Karpas-422 (cell line): ENCODE measurements around the gene CCDC121. TPM values are rescaled to one million over a fixed set of nuclear protein-coding genes. Genes with fewer than 3 reads are reported as not detected.
"Not testable (repeated sequence)": the region's sequence is repeated elsewhere in the genome, so short reads cannot be mapped to it uniquely, and the experiment has no call there.

Experiments used
- DNase-seq: peaks from one replicate; pipeline ENCODE4 v3.0.0-alpha.2; 2015
- H2AFZ ChIP-seq: fragments of 200-600 bp; sonication (generic); 2 replicates; pipeline ENCODE4 v1.6.1; 2014; ENCODE audit warnings: antibody characterized with exemption, low read length, mixed read lengths
- H3K27ac ChIP-seq: fragments of 200-600 bp; sonication (generic); 2 replicates; pipeline ENCODE4 v1.5.1; 2014; ENCODE audit warnings: mild to moderate bottlenecking, low read length, moderate library complexity
- H3K27me3 ChIP-seq: fragments of 200-600 bp; sonication (generic); 2 replicates; pipeline ENCODE4 v1.6.1; 2014; ENCODE audit warnings: low read length, mixed read lengths
- H3K36me3 ChIP-seq: fragments of 200-600 bp; sonication (generic); 2 replicates; pipeline ENCODE4 v1.6.1; 2014; ENCODE audit warnings: low read length, mixed read lengths; ENCODE audit not compliant: insufficient read depth
- H3K4me1 ChIP-seq: fragments of 200-600 bp; sonication (generic); 2 replicates; pipeline ENCODE4 v1.6.1; 2014; ENCODE audit warnings: mild to moderate bottlenecking, low read length, mixed read lengths
- H3K4me2 ChIP-seq: fragments of 200-600 bp; sonication (generic); 2 replicates; pipeline ENCODE4 v1.6.1; 2014; ENCODE audit warnings: low read length, low read depth, mild to moderate bottlenecking; ENCODE audit not compliant: poor library complexity, severe bottlenecking
- H3K4me3 ChIP-seq: fragments of 200-600 bp; sonication (generic); 2 replicates; pipeline ENCODE4 v1.5.1; 2014; ENCODE audit warnings: mild to moderate bottlenecking, antibody characterized with exemption, low read length, mixed read lengths
- H3K79me2 ChIP-seq: fragments of 200-600 bp; sonication (generic); 2 replicates; pipeline ENCODE4 v1.6.1; 2014; ENCODE audit warnings: mild to moderate bottlenecking, low read length, mixed read lengths
- H3K9ac ChIP-seq: fragments of 200-600 bp; sonication (generic); 2 replicates; pipeline ENCODE4 v1.6.0; 2014; ENCODE audit warnings: low read length
- H3K9me2 ChIP-seq: fragments of 200-600 bp; sonication (generic), shearing (Covaris generic); replicated peaks from 2 replicates; pipeline ENCODE4 v1.6.0; 2014; ENCODE audit warnings: mild to moderate bottlenecking, low read length, moderate library complexity; ENCODE audit not compliant: insufficient read depth
- H3K9me3 ChIP-seq: fragments of 300-700, 200-600 bp; sonication (generic); 2 replicates; pipeline ENCODE4 v1.6.1; 2014; ENCODE audit warnings: low read length, mixed read lengths
- H4K20me1 ChIP-seq: fragments of 200-600 bp; sonication (generic); 2 replicates; pipeline ENCODE4 v1.6.1; 2014; ENCODE audit warnings: mild to moderate bottlenecking, antibody characterized with exemption, low read length, low read depth; ENCODE audit not compliant: insufficient read depth
- total RNA-seq: library from RNA; depleted of rRNA; stranded (reverse); fragments of >200 nt; shearing (Covaris generic); gene quantifications from 2 replicates; pipeline ENCODE4 v1.2.3, GENCODE V29; 2014; ENCODE audit warnings: low replicate concordance

The CCDC121 gene
- total RNA-seq, 1 experiment from 2014 or later: 2.9 TPM

GRCh38 chr2:27647289-27647688 is 18.5 kb upstream of the CCDC121 start:
- no peak for DNase-seq
- H3K27me3 ChIP-seq: no peaks in the 10 kb centered on the region
- H3K4me1 ChIP-seq: peaks cover 3% of the 10 kb centered on the region; the same call in 1 of the 2 replicates
- H3K27ac ChIP-seq: no peak overlapping the region
- no peak overlapping the region for H2AFZ ChIP-seq
- H3K4me2 ChIP-seq: no peak overlapping the region
- H3K36me3 ChIP-seq: peaks cover 36% of the 10 kb centered on the region
- no peaks in the 10 kb centered on the region for H3K79me2 ChIP-seq
- no peak overlapping the region for H3K9ac ChIP-seq
- no peaks in the 10 kb centered on the region for H3K9me3 ChIP-seq
- H4K20me1 ChIP-seq: no peaks in the 10 kb centered on the region
- H3K4me3 ChIP-seq: no peak overlapping the region
- H3K9me2 ChIP-seq: no peaks in the 10 kb centered on the region

DNA sequence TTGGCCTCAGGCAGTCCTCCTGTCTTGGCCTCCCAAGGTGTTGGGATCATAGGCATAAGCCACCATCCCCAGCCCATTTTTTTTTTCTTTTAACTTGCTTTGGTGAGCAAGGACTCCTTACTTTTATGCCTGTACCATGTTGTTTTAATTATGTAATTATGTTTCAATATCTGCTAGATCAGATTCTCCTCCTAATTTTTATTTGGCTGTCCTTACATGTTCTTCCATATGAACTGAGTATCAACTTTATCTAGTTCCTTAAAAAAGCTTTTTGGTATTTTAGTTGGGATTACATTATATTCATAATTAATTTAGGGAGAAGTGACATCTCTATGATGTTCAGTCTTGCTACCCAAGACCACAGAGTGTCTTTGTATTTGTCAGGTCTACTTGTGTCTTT is 16.4 kb upstream of the CCDC121 start:
- Histone ChIP-seq H3K79me2 (no peaks in the 10 kb centered on the region), H3K4me1 (no peaks in the 10 kb centered on the region), H3K4me2 (no peak overlapping the region), H2AFZ (no peak overlapping the region), H3K27ac (no peak overlapping the region), H3K36me3 (peaks cover 32% of the 10 kb centered on the region), H3K4me3 (no peak overlapping the region), H4K20me1 (no peaks in the 10 kb centered on the region), H3K27me3 (no peaks in the 10 kb centered on the region), H3K9me2 (no peaks in the 10 kb centered on the region), H3K9me3 (no peaks in the 10 kb centered on the region), H3K9ac (no peak overlapping the region)
- DNase-seq: no peak

- Histone ChIP-seq H3K4me1 (no peaks in the 10 kb centered on the region), H3K36me3 (peaks cover 42% of the 10 kb centered on the region), H3K4me3 (no peak overlapping the region), H3K4me2 (no peak overlapping the region), H2AFZ (no peak overlapping the region), H3K79me2 (no peaks in the 10 kb centered on the region), H3K27me3 (no peaks in the 10 kb centered on the region), H3K9me3 (no peaks in the 10 kb centered on the region), H3K9me2 (no peaks in the 10 kb centered on the region), H4K20me1 (no peaks in the 10 kb centered on the region), H3K9ac (no peak overlapping the region), H3K27ac (no peak overlapping the region)
- no peak for DNase-seq
These were observed 12.0 kb upstream of the CCDC121 start for GRCh38 chr2:27640722-27641245.

GRCh38 chr2:27638709-27639108 is 9.9 kb upstream of the CCDC121 start:
- no peaks in the 10 kb centered on the region for H3K9me2 ChIP-seq
- H3K9me3 ChIP-seq: no peaks in the 10 kb centered on the region
- DNase-seq: no peak
- H3K4me2 ChIP-seq: no peak overlapping the region
- no peaks in the 10 kb centered on the region for H3K4me1 ChIP-seq
- peaks cover 56% of the 10 kb centered on the region for H3K36me3 ChIP-seq
- no peaks in the 10 kb centered on the region for H3K27me3 ChIP-seq
- H3K4me3 ChIP-seq: no peak overlapping the region
- H2AFZ ChIP-seq: no peak overlapping the region
- H3K9ac ChIP-seq: no peak overlapping the region
- no peak overlapping the region for H3K27ac ChIP-seq
- no peaks in the 10 kb centered on the region for H4K20me1 ChIP-seq
- H3K79me2 ChIP-seq: no peaks in the 10 kb centered on the region

- Histone ChIP-seq H3K4me3 (no peak overlapping the region), H3K9me3 (no peaks in the 10 kb centered on the region), H3K27me3 (no peaks in the 10 kb centered on the region), H3K9me2 (no peaks in the 10 kb centered on the region), H3K4me1 (no peaks in the 10 kb centered on the region), H4K20me1 (no peaks in the 10 kb centered on the region), H3K36me3 (peaks cover 54% of the 10 kb centered on the region), H3K9ac (no peak overlapping the region), H3K79me2 (no peaks in the 10 kb centered on the region), H3K27ac (no peak overlapping the region), H2AFZ (no peak overlapping the region), H3K4me2 (no peak overlapping the region)
- no peak for DNase-seq
These were observed 9.3 kb upstream of the CCDC121 start for GRCh38 chr2:27638037-27638637.

DNA sequence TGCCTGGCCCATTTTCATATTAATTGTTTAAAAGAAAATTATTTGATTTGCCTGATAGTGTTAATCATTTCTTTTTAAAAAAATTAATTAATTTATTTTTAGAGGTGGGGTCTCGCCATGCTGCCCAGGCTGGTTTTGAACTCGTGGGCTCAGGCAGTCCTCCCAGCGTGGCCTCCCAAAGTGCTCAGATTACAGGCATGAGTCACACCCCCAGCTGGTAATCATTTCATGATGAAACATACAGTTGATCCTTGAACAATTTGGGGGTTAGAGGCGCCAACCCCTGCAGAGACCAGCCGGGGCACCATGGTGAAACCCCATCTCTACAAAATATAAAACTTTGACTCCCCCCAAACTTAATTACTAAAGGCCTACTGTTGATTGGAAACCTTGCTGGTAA is 8.0 kb upstream of the CCDC121 start:
- H3K4me2 ChIP-seq: no peak overlapping the region
- H3K4me3 ChIP-seq: no peak overlapping the region
- H3K27me3 ChIP-seq: no peaks in the 10 kb centered on the region
- H3K79me2 ChIP-seq: peaks cover 9% of the 10 kb centered on the region
- H2AFZ ChIP-seq: no peak overlapping the region
- no peaks in the 10 kb centered on the region for H3K9me2 ChIP-seq
- H4K20me1 ChIP-seq: no peaks in the 10 kb centered on the region
- no peak for DNase-seq
- peaks cover 65% of the 10 kb centered on the region for H3K36me3 ChIP-seq
- H3K9me3 ChIP-seq: no peaks in the 10 kb centered on the region
- H3K4me1 ChIP-seq: no peaks in the 10 kb centered on the region
- H3K27ac ChIP-seq: no peak overlapping the region
- no peak overlapping the region for H3K9ac ChIP-seq

- no peak overlapping the region for H2AFZ ChIP-seq
These were observed 5.5 kb upstream of the CCDC121 start for GRCh38 chr2:27634291-27634690.

DNA sequence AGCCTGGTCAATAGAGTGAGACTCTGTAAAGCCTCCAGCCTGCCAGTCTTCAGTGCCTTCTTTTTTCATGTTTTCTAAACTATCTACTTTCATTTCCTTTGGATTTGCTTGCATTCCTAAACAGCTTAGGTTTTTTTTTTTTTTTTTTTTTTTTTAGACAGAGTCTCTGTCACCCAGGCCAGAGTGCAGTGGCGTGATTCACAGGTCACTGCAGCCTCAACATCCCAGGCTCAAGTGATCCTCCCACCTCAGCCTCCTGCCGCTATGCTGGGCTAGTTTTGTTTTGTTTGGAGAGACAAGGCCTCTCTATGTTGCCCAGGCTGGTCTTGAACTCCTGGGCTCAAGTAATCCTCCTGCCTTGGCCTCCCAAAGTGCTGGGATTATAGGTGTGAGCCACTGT is 1.4 kb upstream of the CCDC121 start:
- not testable (repeated sequence) for H3K9me2 ChIP-seq, H4K20me1 ChIP-seq, H3K9me3 ChIP-seq, H3K27ac ChIP-seq, DNase-seq, H3K27me3 ChIP-seq, H3K4me3 ChIP-seq, H2AFZ ChIP-seq, H3K9ac ChIP-seq
- Histone ChIP-seq H3K36me3 (peaks cover 38% of the 10 kb centered on the region; the same call in 1 of the 2 replicates), H3K79me2 (peaks cover 39% of the 10 kb centered on the region), H3K4me1 (peaks cover 18% of the 10 kb centered on the region), H3K4me2 (peak overlapping the region; percentile 78)

More at GRCh38 chr2:27634291-27634690, 5.5 kb upstream of the CCDC121 start:
- no peak overlapping the region for H3K4me2 ChIP-seq
- no peaks in the 10 kb centered on the region for H4K20me1 ChIP-seq
- no peak overlapping the region for H3K27ac ChIP-seq
- peaks cover 60% of the 10 kb centered on the region for H3K36me3 ChIP-seq
- peaks cover 9% of the 10 kb centered on the region for H3K4me1 ChIP-seq
- no peaks in the 10 kb centered on the region for H3K9me3 ChIP-seq
- DNase-seq: no peak
- no peak overlapping the region for H3K4me3 ChIP-seq
- H3K79me2 ChIP-seq: peaks cover 34% of the 10 kb centered on the region
- H3K9ac ChIP-seq: no peak overlapping the region
- H3K9me2 ChIP-seq: no peaks in the 10 kb centered on the region
- no peaks in the 10 kb centered on the region for H3K27me3 ChIP-seq
